ENCODE data around the gene PDE6D.
A peak's percentile ranks its signal among the peaks of the same experiment; 100 is the strongest.

PDE6D gene

GRCh38 chr2:231718799-231719198 is 62.3 kb downstream of the PDE6D start:
- TF ChIP-seq, protein P1, sequence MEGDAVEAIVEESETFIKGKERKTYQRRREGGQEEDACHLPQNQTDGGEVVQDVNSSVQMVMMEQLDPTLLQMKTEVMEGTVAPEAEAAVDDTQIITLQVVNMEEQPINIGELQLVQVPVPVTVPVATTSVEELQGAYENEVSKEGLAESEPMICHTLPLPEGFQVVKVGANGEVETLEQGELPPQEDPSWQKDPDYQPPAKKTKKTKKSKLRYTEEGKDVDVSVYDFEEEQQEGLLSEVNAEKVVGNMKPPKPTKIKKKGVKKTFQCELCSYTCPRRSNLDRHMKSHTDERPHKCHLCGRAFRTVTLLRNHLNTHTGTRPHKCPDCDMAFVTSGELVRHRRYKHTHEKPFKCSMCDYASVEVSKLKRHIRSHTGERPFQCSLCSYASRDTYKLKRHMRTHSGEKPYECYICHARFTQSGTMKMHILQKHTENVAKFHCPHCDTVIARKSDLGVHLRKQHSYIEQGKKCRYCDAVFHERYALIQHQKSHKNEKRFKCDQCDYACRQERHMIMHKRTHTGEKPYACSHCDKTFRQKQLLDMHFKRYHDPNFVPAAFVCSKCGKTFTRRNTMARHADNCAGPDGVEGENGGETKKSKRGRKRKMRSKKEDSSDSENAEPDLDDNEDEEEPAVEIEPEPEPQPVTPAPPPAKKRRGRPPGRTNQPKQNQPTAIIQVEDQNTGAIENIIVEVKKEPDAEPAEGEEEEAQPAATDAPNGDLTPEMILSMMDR (IDR thresholded peaks at IDR 0.05; ENCODE audit: low read depth, low read length) = no peak
- Histone ChIP-seq H3K4me3 (ENCODE audit: low read depth, low read length) (no peak overlapping the region), H3K27me3 (ENCODE audit: insufficient read depth, low read depth, severe bottlenecking) (no peaks in the 10 kb centered on the region), H3K27ac (no peak overlapping the region), H3K9me3 (ENCODE audit: severe bottlenecking) (peaks cover 2% of the 10 kb centered on the region), H3K36me3 (peaks cover 12% of the 10 kb centered on the region)
- DNase-seq = no peak

DNA sequence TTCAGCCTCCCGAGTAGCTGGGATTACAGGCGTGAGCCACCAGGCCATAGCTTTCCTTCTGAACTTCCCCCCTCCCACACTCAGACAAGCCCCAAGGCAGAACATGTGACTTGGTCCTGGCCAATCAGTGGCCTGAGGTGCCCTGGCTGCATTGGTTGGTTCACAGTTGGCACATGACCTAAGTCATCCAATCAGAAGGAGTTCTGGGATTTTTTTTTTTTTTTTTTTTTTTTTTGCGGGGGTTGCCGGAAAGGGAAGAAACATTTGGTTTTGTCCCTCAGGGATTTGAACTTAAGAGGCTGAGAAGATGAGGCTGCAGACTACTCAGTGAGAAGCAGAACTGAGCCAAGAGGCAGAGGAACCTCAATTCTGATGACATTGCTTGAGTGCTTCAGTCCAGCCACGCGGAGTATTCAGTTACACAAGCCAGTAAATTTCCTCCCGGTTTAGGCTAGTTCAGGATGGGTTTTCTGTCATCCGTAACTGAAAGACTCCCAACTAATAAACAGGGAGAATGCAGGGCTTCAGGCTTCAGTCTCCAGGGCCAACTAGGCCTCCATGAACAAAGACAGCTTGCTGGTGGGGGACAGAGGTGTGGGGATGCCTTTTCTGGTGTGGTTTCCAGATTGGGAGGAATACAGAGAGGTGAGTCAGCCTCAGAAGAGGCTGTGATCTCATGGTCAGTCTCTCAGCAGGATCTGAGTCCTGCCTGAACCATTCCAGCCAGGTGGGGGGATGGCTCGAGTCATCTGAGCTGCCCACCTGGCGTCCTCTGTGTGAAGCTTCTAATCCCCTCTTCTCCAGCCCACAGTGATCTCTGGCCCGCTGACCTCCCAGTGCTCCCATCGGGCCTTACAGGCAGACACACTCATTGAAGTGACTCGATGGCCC is 63.6 kb downstream of the PDE6D start:
- peak; percentile 69 for DNase-seq
- H3K9me3 ChIP-seq (ENCODE audit: severe bottlenecking) = peaks cover 2% of the 10 kb centered on the region

DNA sequence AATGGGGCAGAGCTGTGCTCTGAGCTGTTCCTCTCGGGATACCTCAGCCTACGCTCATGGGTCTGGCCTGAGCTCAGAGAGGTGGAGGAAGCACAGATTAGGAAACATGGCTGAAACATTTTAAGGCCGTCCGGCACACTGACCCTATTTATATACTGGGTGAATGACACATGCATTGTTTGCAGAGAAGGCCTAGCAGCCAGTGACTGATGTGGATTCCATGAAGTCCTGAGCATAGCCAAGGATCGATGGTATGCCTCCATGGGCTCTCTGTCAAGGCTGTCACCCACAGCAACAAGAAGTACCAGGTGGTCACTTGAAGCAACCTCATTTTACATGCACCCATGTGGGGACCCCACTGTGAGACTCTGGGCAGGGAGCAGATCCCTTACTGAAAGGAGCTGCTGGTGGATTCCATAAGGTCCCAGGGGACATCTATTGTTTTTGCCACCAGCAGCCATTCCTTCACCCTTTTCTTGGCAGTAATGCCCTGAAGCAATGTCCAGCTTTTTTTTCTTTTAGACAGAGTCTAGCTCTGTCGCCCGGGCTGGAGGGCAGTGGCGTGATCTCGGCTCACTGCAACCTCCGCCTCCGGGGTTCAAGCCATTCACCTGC is 64.3 kb downstream of the PDE6D start:
- Histone ChIP-seq H3K9me3 (ENCODE audit: severe bottlenecking) (peaks cover 2% of the 10 kb centered on the region), H3K36me3 (peaks cover 27% of the 10 kb centered on the region), H3K27ac (no peak overlapping the region; the same call in 1 of the 2 replicates), H3K27me3 (ENCODE audit: insufficient read depth, low read depth, severe bottlenecking) (no peaks in the 10 kb centered on the region), H3K4me3 (ENCODE audit: low read depth, low read length) (no peak overlapping the region)
- TF ChIP-seq, protein P1 (IDR thresholded peaks at IDR 0.05; ENCODE audit: low read depth, low read length) = no peak
- DNase-seq = no peak

More for the DNA sequence above, 63.6 kb downstream of the PDE6D start:
- Histone ChIP-seq H3K36me3 (peaks cover 19% of the 10 kb centered on the region), H3K27me3 (ENCODE audit: insufficient read depth, low read depth, severe bottlenecking) (no peaks in the 10 kb centered on the region), H3K27ac (peak overlapping the region; percentile 82), H3K4me3 (ENCODE audit: low read depth, low read length) (no peak overlapping the region)
- TF ChIP-seq, protein P1 (IDR thresholded peaks at IDR 0.05; ENCODE audit: low read depth, low read length) = no peak

- Histone ChIP-seq H3K27ac (no peak overlapping the region), H3K4me3 (ENCODE audit: low read depth, low read length) (no peak overlapping the region), H3K27me3 (ENCODE audit: insufficient read depth, low read depth, severe bottlenecking) (no peaks in the 10 kb centered on the region), H3K36me3 (peaks cover 34% of the 10 kb centered on the region), H3K9me3 (ENCODE audit: severe bottlenecking) (peaks cover 2% of the 10 kb centered on the region)
- no peak for DNase-seq
- TF ChIP-seq, protein P1 (IDR thresholded peaks at IDR 0.05; ENCODE audit: low read depth, low read length) = no peak
Measured at GRCh38 chr2:231715988-231716616, 65.0 kb downstream of the PDE6D start.

DNA sequence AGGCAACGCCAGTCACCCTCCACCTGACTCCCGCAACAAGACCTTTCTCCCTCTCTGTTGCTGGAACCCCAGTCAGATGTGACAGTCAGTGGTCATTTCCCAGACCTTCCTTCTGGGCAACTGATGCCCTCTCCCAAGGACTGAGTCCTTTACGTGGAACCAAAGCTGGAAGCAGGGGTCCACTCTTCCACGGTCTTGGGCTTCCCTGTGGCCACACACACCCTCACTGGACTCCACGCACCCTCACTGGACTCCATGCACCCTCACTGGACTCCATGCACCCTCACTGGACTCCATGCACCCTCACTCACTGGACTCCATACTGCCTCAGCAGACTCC is 65.6 kb downstream of the PDE6D start:
- no peaks in the 10 kb centered on the region for H3K27me3 ChIP-seq (ENCODE audit: insufficient read depth, low read depth, severe bottlenecking)
- peaks cover 2% of the 10 kb centered on the region for H3K9me3 ChIP-seq (ENCODE audit: severe bottlenecking)
- H3K4me3 ChIP-seq (ENCODE audit: low read depth, low read length) = no peak overlapping the region
- peaks cover 40% of the 10 kb centered on the region for H3K36me3 ChIP-seq
- no peak for DNase-seq
- TF ChIP-seq, protein P1 (IDR thresholded peaks at IDR 0.05; ENCODE audit: low read depth, low read length) = no peak
- H3K27ac ChIP-seq = no peak overlapping the region
